Measurements from ENCODE around the gene PACS2.
"Not testable (repeated sequence)": the region's sequence is repeated elsewhere in the genome, so short reads cannot be mapped to it uniquely, and the experiment has no call there.

Gene PACS2

DNA sequence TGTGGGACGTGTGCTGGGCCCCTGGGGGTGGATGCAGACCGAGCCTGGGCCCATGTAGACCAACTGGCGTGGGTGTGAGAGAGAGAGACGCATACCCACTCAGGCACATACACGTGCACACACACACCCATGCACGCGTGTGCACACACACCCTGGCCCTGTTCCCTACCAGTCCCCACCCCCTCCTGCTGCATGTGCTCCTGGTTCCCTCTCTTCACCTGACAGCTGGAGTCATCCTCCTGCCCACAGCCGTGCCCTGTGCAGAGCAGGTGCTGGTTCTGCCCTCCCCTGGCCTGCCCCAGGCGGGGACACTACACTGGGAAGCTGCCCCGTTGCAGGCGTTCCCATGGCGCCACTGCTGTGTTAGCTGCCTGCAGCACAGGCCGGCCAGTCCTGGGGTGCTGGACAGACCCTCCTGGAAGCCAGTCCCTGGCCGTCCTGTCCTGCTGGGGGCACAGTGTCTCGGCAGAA lies 18.5 kb downstream of the PACS2 start:
- TF ChIP-seq OSR1 (CRISPR knock-in tag; IDR thresholded peaks at IDR 0.05) (no peak), RARB (CRISPR knock-in tag; IDR thresholded peaks at IDR 0.05) (no peak), BACH2 (CRISPR knock-in tag; IDR thresholded peaks at IDR 0.05; ENCODE audit: borderline replicate concordance) (no peak), ESRRG (CRISPR knock-in tag; IDR thresholded peaks at IDR 0.05) (no peak), CSDC2 (CRISPR knock-in tag; IDR thresholded peaks at IDR 0.05) (no peak), ARNTL (CRISPR knock-in tag; IDR thresholded peaks at IDR 0.05; ENCODE audit: borderline replicate concordance, low read depth) (no peak), ZNF8 (CRISPR knock-in tag; IDR thresholded peaks at IDR 0.05) (no peak), ZFP30 (CRISPR knock-in tag; IDR thresholded peaks at IDR 0.05) (no peak)
- TF ChIP-seq, protein P1, sequence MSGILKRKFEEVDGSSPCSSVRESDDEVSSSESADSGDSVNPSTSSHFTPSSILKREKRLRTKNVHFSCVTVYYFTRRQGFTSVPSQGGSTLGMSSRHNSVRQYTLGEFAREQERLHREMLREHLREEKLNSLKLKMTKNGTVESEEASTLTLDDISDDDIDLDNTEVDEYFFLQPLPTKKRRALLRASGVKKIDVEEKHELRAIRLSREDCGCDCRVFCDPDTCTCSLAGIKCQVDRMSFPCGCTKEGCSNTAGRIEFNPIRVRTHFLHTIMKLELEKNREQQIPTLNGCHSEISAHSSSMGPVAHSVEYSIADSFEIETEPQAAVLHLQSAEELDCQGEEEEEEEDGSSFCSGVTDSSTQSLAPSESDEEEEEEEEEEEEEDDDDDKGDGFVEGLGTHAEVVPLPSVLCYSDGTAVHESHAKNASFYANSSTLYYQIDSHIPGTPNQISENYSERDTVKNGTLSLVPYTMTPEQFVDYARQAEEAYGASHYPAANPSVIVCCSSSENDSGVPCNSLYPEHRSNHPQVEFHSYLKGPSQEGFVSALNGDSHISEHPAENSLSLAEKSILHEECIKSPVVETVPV (CRISPR knock-in tag; IDR thresholded peaks at IDR 0.05) = no peak
- TF ChIP-seq, protein P2, sequence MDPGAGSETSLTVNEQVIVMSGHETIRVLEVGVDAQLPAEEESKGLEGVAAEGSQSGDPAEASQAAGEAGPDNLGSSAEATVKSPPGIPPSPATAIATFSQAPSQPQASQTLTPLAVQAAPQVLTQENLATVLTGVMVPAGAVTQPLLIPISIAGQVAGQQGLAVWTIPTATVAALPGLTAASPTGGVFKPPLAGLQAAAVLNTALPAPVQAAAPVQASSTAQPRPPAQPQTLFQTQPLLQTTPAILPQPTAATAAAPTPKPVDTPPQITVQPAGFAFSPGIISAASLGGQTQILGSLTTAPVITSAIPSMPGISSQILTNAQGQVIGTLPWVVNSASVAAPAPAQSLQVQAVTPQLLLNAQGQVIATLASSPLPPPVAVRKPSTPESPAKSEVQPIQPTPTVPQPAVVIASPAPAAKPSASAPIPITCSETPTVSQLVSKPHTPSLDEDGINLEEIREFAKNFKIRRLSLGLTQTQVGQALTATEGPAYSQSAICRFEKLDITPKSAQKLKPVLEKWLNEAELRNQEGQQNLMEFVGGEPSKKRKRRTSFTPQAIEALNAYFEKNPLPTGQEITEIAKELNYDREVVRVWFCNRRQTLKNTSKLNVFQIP (CRISPR knock-in tag; IDR thresholded peaks at IDR 0.05; ENCODE audit: borderline replicate concordance, low read depth) = no peak
- TF ChIP-seq, protein P3, sequence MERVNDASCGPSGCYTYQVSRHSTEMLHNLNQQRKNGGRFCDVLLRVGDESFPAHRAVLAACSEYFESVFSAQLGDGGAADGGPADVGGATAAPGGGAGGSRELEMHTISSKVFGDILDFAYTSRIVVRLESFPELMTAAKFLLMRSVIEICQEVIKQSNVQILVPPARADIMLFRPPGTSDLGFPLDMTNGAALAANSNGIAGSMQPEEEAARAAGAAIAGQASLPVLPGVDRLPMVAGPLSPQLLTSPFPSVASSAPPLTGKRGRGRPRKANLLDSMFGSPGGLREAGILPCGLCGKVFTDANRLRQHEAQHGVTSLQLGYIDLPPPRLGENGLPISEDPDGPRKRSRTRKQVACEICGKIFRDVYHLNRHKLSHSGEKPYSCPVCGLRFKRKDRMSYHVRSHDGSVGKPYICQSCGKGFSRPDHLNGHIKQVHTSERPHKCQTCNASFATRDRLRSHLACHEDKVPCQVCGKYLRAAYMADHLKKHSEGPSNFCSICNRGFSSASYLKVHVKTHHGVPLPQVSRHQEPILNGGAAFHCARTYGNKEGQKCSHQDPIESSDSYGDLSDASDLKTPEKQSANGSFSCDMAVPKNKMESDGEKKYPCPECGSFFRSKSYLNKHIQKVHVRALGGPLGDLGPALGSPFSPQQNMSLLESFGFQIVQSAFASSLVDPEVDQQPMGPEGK (CRISPR knock-in tag; IDR thresholded peaks at IDR 0.05; ENCODE audit: borderline replicate concordance) = no peak
- TF ChIP-seq, protein P4, sequence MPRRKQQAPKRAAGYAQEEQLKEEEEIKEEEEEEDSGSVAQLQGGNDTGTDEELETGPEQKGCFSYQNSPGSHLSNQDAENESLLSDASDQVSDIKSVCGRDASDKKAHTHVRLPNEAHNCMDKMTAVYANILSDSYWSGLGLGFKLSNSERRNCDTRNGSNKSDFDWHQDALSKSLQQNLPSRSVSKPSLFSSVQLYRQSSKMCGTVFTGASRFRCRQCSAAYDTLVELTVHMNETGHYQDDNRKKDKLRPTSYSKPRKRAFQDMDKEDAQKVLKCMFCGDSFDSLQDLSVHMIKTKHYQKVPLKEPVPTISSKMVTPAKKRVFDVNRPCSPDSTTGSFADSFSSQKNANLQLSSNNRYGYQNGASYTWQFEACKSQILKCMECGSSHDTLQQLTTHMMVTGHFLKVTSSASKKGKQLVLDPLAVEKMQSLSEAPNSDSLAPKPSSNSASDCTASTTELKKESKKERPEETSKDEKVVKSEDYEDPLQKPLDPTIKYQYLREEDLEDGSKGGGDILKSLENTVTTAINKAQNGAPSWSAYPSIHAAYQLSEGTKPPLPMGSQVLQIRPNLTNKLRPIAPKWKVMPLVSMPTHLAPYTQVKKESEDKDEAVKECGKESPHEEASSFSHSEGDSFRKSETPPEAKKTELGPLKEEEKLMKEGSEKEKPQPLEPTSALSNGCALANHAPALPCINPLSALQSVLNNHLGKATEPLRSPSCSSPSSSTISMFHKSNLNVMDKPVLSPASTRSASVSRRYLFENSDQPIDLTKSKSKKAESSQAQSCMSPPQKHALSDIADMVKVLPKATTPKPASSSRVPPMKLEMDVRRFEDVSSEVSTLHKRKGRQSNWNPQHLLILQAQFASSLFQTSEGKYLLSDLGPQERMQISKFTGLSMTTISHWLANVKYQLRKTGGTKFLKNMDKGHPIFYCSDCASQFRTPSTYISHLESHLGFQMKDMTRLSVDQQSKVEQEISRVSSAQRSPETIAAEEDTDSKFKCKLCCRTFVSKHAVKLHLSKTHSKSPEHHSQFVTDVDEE (CRISPR knock-in tag; IDR thresholded peaks at IDR 0.05) = no peak
- no peak for ATAC-seq

DNA sequence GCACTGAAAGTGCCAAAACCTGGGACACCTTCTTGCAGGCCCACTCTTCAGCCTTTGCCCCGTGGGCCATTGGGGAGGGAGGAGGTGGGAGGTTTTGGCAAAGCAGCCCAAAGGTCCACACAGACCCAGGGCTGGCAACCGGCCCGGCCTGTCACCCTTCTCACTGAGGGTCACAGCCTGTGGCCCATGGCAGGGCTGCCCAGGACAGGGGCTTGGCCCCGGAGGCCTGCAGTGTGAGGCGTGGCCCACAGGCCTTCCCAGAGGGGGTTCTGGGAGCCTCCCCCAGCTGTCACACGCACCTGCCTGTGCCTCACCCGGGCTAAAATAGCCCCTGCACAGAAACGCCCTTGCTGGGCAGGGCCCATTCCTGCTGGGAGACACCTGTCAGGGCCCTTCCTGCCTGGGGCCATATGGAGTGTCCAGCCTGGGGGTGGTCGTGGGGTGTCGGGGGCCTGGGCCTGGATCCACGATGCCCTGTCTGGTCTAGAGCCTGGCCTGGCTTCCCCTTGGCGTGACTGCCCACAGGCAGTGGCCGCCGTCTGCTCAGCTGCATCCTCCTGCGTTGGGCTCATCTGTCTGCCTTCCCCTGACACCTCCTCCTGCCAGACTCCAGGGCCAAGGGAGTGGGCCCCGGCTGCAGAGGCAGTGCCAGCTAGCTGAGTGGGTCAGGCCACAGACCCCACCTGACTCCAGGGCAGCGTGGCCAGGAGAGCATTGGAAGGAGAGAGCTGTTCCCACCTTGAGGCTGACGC lies 19.2 kb downstream of the PACS2 start:
- TF ChIP-seq CSDC2 (CRISPR knock-in tag; IDR thresholded peaks at IDR 0.05) (no peak), SNAI2 (CRISPR knock-in tag; IDR thresholded peaks at IDR 0.05) (no peak), BACH2 (CRISPR knock-in tag; IDR thresholded peaks at IDR 0.05; ENCODE audit: borderline replicate concordance) (no peak)
- no peak for ATAC-seq

DNA sequence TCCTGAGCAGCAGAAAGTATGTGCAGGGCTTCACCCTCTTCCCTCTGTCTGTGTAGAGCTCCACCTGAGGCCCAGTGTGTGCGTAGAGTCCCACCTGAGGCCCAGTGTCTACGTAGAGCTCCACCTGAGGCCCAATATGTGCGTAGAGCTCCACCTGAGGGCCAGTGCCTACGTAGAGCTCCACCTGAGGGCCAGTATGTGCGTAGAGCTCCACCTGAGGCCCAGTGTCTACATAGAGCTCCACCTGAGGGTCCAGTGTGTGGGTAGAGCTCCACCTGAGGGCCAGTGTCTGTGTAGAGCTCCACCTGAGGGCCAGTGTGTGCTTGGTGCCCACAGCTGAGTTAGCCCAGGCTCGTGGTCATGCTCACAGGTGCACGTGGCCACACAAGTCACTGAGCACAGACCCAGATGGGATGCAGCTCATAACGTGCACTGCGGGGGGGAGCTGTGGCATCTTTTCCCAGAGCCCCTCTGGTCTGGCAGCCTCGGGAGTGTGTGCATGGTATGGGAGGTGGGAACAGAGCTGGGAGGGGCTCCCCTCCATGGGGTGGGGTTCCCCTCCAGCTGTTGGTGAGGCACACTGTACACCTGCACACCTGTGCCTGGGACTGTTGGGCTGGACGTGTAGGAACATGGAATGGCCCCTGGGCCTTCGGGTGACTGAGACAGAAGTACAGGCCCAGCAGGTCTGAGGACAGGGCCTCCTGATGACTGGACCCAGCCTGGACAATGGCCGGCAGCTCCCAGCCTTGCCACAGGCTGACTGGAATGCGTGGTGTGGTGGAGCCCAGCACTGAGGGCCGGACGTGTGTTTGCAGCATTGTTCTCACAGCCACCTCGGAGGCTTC lies 20.1 kb downstream of the PACS2 start:
- TF ChIP-seq TOX (CRISPR knock-in tag; IDR thresholded peaks at IDR 0.05; ENCODE audit: borderline replicate concordance) (no peak), ZFP30 (CRISPR knock-in tag; IDR thresholded peaks at IDR 0.05) (no peak), BACH2 (CRISPR knock-in tag; IDR thresholded peaks at IDR 0.05; ENCODE audit: borderline replicate concordance) (no peak), ESRRG (CRISPR knock-in tag; IDR thresholded peaks at IDR 0.05) (no peak), GLIS3 (CRISPR knock-in tag; IDR thresholded peaks at IDR 0.05) (no peak), CSDC2 (CRISPR knock-in tag; IDR thresholded peaks at IDR 0.05) (no peak), ZNF8 (CRISPR knock-in tag; IDR thresholded peaks at IDR 0.05) (no peak), ZNF565 (CRISPR knock-in tag; conservative IDR thresholded peaks at IDR 0.05; ENCODE audit: low read depth) (no peak), ISL1 (CRISPR knock-in tag; IDR thresholded peaks at IDR 0.05) (no peak), RARB (CRISPR knock-in tag; IDR thresholded peaks at IDR 0.05) (no peak), SNAI2 (CRISPR knock-in tag; IDR thresholded peaks at IDR 0.05) (no peak), ARNTL (CRISPR knock-in tag; IDR thresholded peaks at IDR 0.05; ENCODE audit: borderline replicate concordance, low read depth) (no peak), ZC3H10 (CRISPR knock-in tag; IDR thresholded peaks at IDR 0.05) (no peak), TCF4 (CRISPR knock-in tag; IDR thresholded peaks at IDR 0.05; ENCODE audit: borderline replicate concordance) (no peak)
- TF ChIP-seq, protein P2 (CRISPR knock-in tag; IDR thresholded peaks at IDR 0.05; ENCODE audit: borderline replicate concordance, low read depth) = no peak
- TF ChIP-seq, protein P1 (CRISPR knock-in tag; IDR thresholded peaks at IDR 0.05) = no peak
- TF ChIP-seq, protein P5, sequence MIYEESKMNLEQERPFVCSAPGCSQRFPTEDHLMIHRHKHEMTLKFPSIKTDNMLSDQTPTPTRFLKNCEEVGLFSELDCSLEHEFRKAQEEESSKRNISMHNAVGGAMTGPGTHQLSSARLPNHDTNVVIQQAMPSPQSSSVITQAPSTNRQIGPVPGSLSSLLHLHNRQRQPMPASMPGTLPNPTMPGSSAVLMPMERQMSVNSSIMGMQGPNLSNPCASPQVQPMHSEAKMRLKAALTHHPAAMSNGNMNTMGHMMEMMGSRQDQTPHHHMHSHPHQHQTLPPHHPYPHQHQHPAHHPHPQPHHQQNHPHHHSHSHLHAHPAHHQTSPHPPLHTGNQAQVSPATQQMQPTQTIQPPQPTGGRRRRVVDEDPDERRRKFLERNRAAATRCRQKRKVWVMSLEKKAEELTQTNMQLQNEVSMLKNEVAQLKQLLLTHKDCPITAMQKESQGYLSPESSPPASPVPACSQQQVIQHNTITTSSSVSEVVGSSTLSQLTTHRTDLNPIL (CRISPR knock-in tag; IDR thresholded peaks at IDR 0.05; ENCODE audit: low read depth) = no peak
- no peak for ATAC-seq

DNA sequence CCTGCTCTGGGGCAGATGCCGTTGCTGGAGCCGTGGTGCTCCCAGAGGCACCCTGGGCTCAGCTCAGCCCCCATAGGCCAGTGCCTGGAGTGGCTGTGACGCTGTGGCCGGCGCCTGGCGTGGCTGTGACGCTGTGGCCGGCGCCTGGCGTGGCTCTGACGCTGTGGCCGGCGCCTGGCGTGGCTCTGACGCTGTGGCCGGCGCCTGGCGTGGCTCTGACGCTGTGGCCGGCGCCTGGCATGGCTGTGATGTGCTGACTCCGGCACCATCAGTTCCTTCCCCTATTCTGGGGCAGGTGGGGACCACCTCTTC lies 20.6 kb downstream of the PACS2 start:
- ATAC-seq = not testable (repeated sequence)
